HepG2 (cell line): ENCODE measurements around the gene PDCD2L. TPM values are rescaled to one million over a fixed set of nuclear protein-coding genes. Genes with fewer than 3 reads are reported as not detected.

Experiments used
- ATF1 ChIP-seq: IDR thresholded peaks from 2 replicates; pipeline ENCODE4 v1.6.1; 2016; ENCODE audit warnings: mild to moderate bottlenecking, control low read depth
- EED ChIP-seq: sonication (generic); formaldehyde crosslinking; IDR thresholded peaks from 2 replicates; pipeline ENCODE4 v1.5.0; 2020; ENCODE audit warnings: mild to moderate bottlenecking, missing genetic modification reagents
- GLI4 ChIP-seq: sonication (generic); formaldehyde crosslinking; IDR thresholded peaks from 2 replicates; pipeline ENCODE4 v1.5.1; 2020; ENCODE audit warnings: missing genetic modification reagents, mild to moderate bottlenecking, moderate library complexity, borderline replicate concordance
- HMG20B ChIP-seq: conservative IDR thresholded peaks from 2 replicates; pipeline ENCODE4 v1.6.1; 2016; ENCODE audit warnings: missing genetic modification reagents, missing compliant biosample characterization
- HOXA7 ChIP-seq: sonication (generic); formaldehyde crosslinking; IDR thresholded peaks from 2 replicates; pipeline ENCODE4 v1.8.1; 2022; ENCODE audit warnings: mild to moderate bottlenecking, missing genetic modification reagents, moderate library complexity
- KMT2B ChIP-seq: IDR thresholded peaks from 2 replicates; pipeline ENCODE4 v1.6.1; 2016; ENCODE audit warnings: missing genetic modification reagents, missing compliant biosample characterization
- LCORL ChIP-seq, 2 experiments: fragments of 450-650 bp in 1 of 2; sonication (generic) in 1 of 2; formaldehyde crosslinking in 1 of 2; IDR thresholded peaks; 2 replicates each; pipeline versions ENCODE4 v1.5.0 to v1.6.1; 2017 to 2020; ENCODE audit warnings: antibody characterized with exemption in 1 of 2, missing genetic modification reagents in 1 of 2
- MTF1 ChIP-seq: sonication (generic); formaldehyde crosslinking; IDR thresholded peaks from 2 replicates; pipeline ENCODE4 v1.5.0; 2020; ENCODE audit warnings: missing genetic modification reagents
- MXI1 ChIP-seq: IDR thresholded peaks from 3 replicates; pipeline ENCODE4 v1.6.1; 2012; ENCODE audit warnings: low read depth, low read length, inconsistent platforms, borderline replicate concordance
- NFE2 ChIP-seq: sonication (generic); formaldehyde crosslinking; IDR thresholded peaks from 2 replicates; pipeline ENCODE4 v1.4.0; 2020; ENCODE audit warnings: missing genetic modification reagents
- SNAPC2 ChIP-seq: sonication (generic); formaldehyde crosslinking; IDR thresholded peaks from 2 replicates; pipeline ENCODE4 v1.8.1; 2022; ENCODE audit warnings: mild to moderate bottlenecking, missing genetic modification reagents
- TAF1 ChIP-seq: sonication (generic); formaldehyde crosslinking; IDR thresholded peaks from 2 replicates; pipeline ENCODE4 v1.4.0; 2020; ENCODE audit warnings: missing genetic modification reagents
- TCF7 ChIP-seq: sonication (generic); IDR thresholded peaks from 2 replicates; pipeline ENCODE4 v1.6.1; 2016; ENCODE audit warnings: antibody characterized with exemption, low read depth
- ZC3H13 ChIP-seq: sonication (generic); formaldehyde crosslinking; IDR thresholded peaks from 2 replicates; pipeline ENCODE4 v1.8.1; 2023; ENCODE audit warnings: mild to moderate bottlenecking, missing genetic modification reagents, moderate library complexity
- ZKSCAN8 ChIP-seq: IDR thresholded peaks from 2 replicates; pipeline ENCODE4 v1.6.1; 2016; ENCODE audit warnings: borderline replicate concordance, missing genetic modification reagents, missing compliant biosample characterization
- ZNF737 ChIP-seq: sonication (generic); formaldehyde crosslinking; IDR thresholded peaks from 2 replicates; pipeline ENCODE4 v1.5.0; 2020; ENCODE audit warnings: missing genetic modification reagents, mild to moderate bottlenecking, borderline replicate concordance
- ZNF839 ChIP-seq: sonication (generic); formaldehyde crosslinking; IDR thresholded peaks from 2 replicates; pipeline ENCODE4 v1.4.0; 2020; ENCODE audit warnings: missing genetic modification reagents, mild to moderate bottlenecking, borderline replicate concordance
- polyA plus RNA-seq, 8 experiments: library from polyadenylated mRNA; depleted of rRNA in 3 of 8; stranded (reverse) in 7 of 8; unstranded in 1 of 8; fragments of >200 nt; fragmentation: Illumina TruSeq in 4 of 8; extraction: Trizol in 4 of 8; gene quantifications; 2 replicates each; pipeline versions ENCODE4 v1.2.1 to v1.2.3, GENCODE V29; 2011 to 2016; ENCODE audit warnings: low read depth in 4 of 8, missing spikeins in 1 of 8, mixed read lengths in 1 of 8; ENCODE audit not compliant: insufficient read depth in 1 of 8
- total RNA-seq, 5 experiments: library from RNA; depleted of rRNA; stranded (reverse); fragments of >200 nt; fragmentation: Illumina TruSeq; extraction: Trizol; gene quantifications; 2 replicates each; pipeline ENCODE4 v1.2.3, GENCODE V29; 2016; ENCODE audit warnings: low read depth in 1 of 5
- TF ChIP-seq, protein P1 (sequence below): sonication (generic); formaldehyde crosslinking; IDR thresholded peaks from 2 replicates; pipeline ENCODE4 v1.5.0; 2020; ENCODE audit warnings: mild to moderate bottlenecking, missing genetic modification reagents
- TF ChIP-seq, protein P2 (sequence below): sonication (generic); formaldehyde crosslinking; IDR thresholded peaks from 2 replicates; pipeline ENCODE4 v1.4.0; 2020; ENCODE audit warnings: mild to moderate bottlenecking, missing genetic modification reagents
- TF ChIP-seq, protein P3 (sequence below): IDR thresholded peaks from 2 replicates; pipeline ENCODE4 v1.6.1; 2012; ENCODE audit warnings: low read depth, low read length, improper control_type of control experiment
- TF ChIP-seq, protein P4 (sequence below): fragments of 450-650 bp; IDR thresholded peaks from 2 replicates; pipeline ENCODE4 v1.6.1; 2016

The PDCD2L gene
- total and polyA plus RNA-seq, 2 of the 13 experiments (the other 11 are each of a cell fraction or from before 2014, with no cell fraction given), result 29.3 to 35.2 TPM

DNA sequence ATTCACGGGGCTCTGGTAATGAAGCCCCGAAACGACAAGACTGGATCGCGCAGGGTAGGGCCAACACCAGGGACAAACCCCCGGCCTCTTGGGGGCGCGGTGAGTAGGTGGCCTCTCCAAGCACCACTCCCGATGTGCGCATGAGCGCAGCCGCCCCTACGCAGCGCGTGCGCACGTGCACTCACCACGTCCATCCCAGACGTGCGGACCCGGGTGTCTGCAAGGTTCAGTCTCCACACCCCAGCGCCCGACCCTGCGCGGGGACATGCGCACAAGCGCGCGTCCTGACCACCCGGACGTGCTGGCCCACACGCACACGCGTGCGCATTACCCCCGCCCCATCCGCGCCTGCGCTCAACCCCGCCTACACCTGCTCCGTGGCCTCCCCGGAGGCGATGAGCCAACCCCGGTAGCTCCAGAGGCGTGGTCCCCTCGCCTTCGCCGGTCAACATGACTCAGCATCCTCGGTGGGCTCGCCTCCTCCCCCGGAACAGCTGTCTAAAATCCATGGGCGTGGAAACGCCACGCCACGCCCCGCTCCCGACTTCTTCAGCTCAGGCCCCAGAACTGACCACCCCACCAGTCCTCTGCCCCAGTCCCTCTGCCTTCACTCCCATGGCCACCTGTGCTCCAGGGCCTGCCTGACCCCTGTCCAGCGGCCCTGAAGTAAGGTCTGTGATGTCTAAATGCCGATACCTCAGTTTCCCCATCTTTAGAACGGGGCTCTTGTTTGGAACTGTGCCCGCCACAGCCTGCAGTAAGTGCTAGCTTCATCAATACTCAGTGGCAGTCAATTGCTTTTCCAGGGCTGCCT is 44.9 kb upstream of the PDCD2L start (continued):
- TF ChIP-seq, protein P1, sequence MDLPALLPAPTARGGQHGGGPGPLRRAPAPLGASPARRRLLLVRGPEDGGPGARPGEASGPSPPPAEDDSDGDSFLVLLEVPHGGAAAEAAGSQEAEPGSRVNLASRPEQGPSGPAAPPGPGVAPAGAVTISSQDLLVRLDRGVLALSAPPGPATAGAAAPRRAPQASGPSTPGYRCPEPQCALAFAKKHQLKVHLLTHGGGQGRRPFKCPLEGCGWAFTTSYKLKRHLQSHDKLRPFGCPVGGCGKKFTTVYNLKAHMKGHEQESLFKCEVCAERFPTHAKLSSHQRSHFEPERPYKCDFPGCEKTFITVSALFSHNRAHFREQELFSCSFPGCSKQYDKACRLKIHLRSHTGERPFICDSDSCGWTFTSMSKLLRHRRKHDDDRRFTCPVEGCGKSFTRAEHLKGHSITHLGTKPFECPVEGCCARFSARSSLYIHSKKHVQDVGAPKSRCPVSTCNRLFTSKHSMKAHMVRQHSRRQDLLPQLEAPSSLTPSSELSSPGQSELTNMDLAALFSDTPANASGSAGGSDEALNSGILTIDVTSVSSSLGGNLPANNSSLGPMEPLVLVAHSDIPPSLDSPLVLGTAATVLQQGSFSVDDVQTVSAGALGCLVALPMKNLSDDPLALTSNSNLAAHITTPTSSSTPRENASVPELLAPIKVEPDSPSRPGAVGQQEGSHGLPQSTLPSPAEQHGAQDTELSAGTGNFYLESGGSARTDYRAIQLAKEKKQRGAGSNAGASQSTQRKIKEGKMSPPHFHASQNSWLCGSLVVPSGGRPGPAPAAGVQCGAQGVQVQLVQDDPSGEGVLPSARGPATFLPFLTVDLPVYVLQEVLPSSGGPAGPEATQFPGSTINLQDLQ, result no peak
- TF ChIP-seq HMG20B (CRISPR knock-in tag) (0 out of 2 replicates have a peak, but pooled peaks have one; percentile 30), KMT2B (peak; percentile 63; the same call in 1 of the 2 replicates), ATF1 (no peak), HOXA7 (CRISPR knock-in tag) (no peak), SNAPC2 (CRISPR knock-in tag) (0 out of 2 replicates have a peak, but pooled peaks have one; percentile 39), ZNF737 (no peak), TAF1 (CRISPR knock-in tag) (peak; percentile 76; the same call in 1 of the 2 replicates), LCORL (IDR thresholded peaks at IDR 0.05) (no peak), LCORL (CRISPR knock-in tag; IDR thresholded peaks at IDR 0.05) (peak; percentile 49; the same call in 1 of the 2 replicates), ZC3H13 (CRISPR knock-in tag) (peak; percentile 80; the same call in 1 of the 2 replicates), GLI4 (CRISPR knock-in tag) (no peak), EED (no peak; the same call in 1 of the 2 replicates), ZNF839 (no peak), NFE2 (CRISPR knock-in tag) (peak; percentile 96), ZKSCAN8 (CRISPR knock-in tag) (peak; percentile 26; the same call in 1 of the 2 replicates), TCF7 (no peak), MXI1 (peak; percentile 93; the same call in 1 of the 3 replicates), MTF1 (CRISPR knock-in tag) (no peak)
- TF ChIP-seq, protein P2, sequence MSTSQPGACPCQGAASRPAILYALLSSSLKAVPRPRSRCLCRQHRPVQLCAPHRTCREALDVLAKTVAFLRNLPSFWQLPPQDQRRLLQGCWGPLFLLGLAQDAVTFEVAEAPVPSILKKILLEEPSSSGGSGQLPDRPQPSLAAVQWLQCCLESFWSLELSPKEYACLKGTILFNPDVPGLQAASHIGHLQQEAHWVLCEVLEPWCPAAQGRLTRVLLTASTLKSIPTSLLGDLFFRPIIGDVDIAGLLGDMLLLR, result peak; percentile 11; the same call in 1 of the 2 replicates
- TF ChIP-seq, protein P3, sequence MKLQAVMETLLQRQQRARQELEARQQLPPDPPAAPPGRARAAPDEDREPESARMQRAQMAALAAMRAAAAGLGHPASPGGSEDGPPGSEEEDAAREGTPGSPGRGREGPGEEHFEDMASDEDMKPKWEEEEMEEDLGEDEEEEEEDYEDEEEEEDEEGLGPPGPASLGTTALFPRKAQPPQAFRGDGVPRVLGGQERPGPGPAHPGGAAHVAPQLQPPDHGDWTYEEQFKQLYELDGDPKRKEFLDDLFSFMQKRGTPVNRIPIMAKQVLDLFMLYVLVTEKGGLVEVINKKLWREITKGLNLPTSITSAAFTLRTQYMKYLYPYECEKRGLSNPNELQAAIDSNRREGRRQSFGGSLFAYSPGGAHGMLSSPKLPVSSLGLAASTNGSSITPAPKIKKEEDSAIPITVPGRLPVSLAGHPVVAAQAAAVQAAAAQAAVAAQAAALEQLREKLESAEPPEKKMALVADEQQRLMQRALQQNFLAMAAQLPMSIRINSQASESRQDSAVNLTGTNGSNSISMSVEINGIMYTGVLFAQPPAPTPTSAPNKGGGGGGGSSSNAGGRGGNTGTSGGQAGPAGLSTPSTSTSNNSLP, result no peak
- TF ChIP-seq, protein P4, sequence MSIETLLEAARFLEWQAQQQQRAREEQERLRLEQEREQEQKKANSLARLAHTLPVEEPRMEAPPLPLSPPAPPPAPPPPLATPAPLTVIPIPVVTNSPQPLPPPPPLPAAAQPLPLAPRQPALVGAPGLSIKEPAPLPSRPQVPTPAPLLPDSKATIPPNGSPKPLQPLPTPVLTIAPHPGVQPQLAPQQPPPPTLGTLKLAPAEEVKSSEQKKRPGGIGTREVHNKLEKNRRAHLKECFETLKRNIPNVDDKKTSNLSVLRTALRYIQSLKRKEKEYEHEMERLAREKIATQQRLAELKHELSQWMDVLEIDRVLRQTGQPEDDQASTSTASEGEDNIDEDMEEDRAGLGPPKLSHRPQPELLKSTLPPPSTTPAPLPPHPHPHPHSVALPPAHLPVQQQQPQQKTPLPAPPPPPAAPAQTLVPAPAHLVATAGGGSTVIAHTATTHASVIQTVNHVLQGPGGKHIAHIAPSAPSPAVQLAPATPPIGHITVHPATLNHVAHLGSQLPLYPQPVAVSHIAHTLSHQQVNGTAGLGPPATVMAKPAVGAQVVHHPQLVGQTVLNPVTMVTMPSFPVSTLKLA, result peak; percentile 87
